HCEC 1CT (cell line): Measurements from ENCODE around the gene XG.
"Not testable (repeated sequence)": the region's sequence is repeated elsewhere in the genome, so short reads cannot be mapped to it uniquely, and the experiment has no call there.

Experiments used
- DNase-seq: peaks from one replicate; pipeline ENCODE4 v3.0.0-alpha.2; 2017

XG gene

GRCh38 chrX:2751874-2752300 lies at the start of gene XG:
Gene XG (plus strand): TSS chrX:2752040. CDS start chrX:2752275, 235 bp downstream.
- DNase-seq, result not testable (repeated sequence)

- no peak for DNase-seq
Measured at GRCh38 chrX:2703991-2704369, 47.9 kb upstream of the XG start.

- DNase-seq, result no peak
Measured at GRCh38 chrX:2705046-2705832, 46.6 kb upstream of the XG start.

- DNase-seq, result peak; percentile 97
Measured at GRCh38 chrX:2707334-2707760, 44.5 kb upstream of the XG start.

GRCh38 chrX:2708021-2708420 lies 43.8 kb upstream of the XG start:
- DNase-seq, result no peak

- DNase-seq, result no peak
Measured at GRCh38 chrX:2708592-2709188, 43.1 kb upstream of the XG start.

GRCh38 chrX:2709556-2709955 lies 42.3 kb upstream of the XG start:
- DNase-seq, result no peak

GRCh38 chrX:2710041-2710840 lies 41.6 kb upstream of the XG start:
- peak; percentile 84 for DNase-seq

- no peak for DNase-seq
Measured at GRCh38 chrX:2711441-2711840, 40.4 kb upstream of the XG start.

- no peak for DNase-seq
Measured at GRCh38 chrX:2712428-2712827, 39.4 kb upstream of the XG start.

GRCh38 chrX:2712890-2713840 lies 38.7 kb upstream of the XG start:
- no peak for DNase-seq

- no peak for DNase-seq
Measured at GRCh38 chrX:2714551-2714950, 37.3 kb upstream of the XG start.

GRCh38 chrX:2715066-2715600 lies 36.7 kb upstream of the XG start:
- no peak for DNase-seq

- no peak for DNase-seq
Measured at GRCh38 chrX:2717312-2717711, 34.5 kb upstream of the XG start.

- DNase-seq, result no peak
Measured at GRCh38 chrX:2718821-2719220, 33.0 kb upstream of the XG start.

- DNase-seq, result no peak
Measured at GRCh38 chrX:2719774-2720447, 31.9 kb upstream of the XG start.

- DNase-seq, result no peak
Measured at GRCh38 chrX:2723286-2723879, 28.5 kb upstream of the XG start.

- DNase-seq, result not testable (repeated sequence)
Measured at GRCh38 chrX:2727264-2727663, 24.6 kb upstream of the XG start.

- no peak for DNase-seq
Measured at GRCh38 chrX:2732076-2732475, 19.8 kb upstream of the XG start.

- DNase-seq, result no peak
Measured at GRCh38 chrX:2732649-2733048, 19.2 kb upstream of the XG start.

GRCh38 chrX:2733286-2733685 lies 18.6 kb upstream of the XG start:
- DNase-seq, result no peak
